Heart right ventricle (tissue), 16 donors: ENCODE measurements around the gene ZKSCAN2. TPM values are rescaled to one million over a fixed set of nuclear protein-coding genes. Genes with fewer than 3 reads are reported as not detected.
A peak's percentile ranks its signal among the peaks of the same experiment; 100 is the strongest.

Source experiments
- ATAC-seq, 8 donors: fragments of 200-7000 bp; cut with Tn5 transposase; one replicate each; pipeline ENCODE4 v1.9.1; 2020; ENCODE audit warnings: mild to moderate bottlenecking in 8 of 8, moderate library complexity in 8 of 8, moderate number of reproducible peaks in 1 of 8
- DNase-seq, 2 donors: peaks; one replicate each; pipeline ENCODE4 v3.0.0-alpha.2; 2020
- H3K27ac ChIP-seq, 10 donors: fragments of 200-600 bp; sonication (generic) in 2 of 10; one replicate each; pipeline versions ENCODE4 v1.5.0 to v1.8.0; 2020 to 2022; ENCODE audit warnings: mild to moderate bottlenecking in 3 of 10
- H3K27me3 ChIP-seq, 7 donors: fragments of 200-600 bp; one replicate each; pipeline ENCODE4 v1.8.0; 2021 to 2022; ENCODE audit warnings: mild to moderate bottlenecking in 2 of 7
- H3K36me3 ChIP-seq, 9 donors: fragments of 200-600 bp; sonication (generic) in 1 of 9; one replicate each; pipeline versions ENCODE4 v1.5.0 to v1.8.0; 2020 to 2022; ENCODE audit warnings: mild to moderate bottlenecking in 2 of 9
- H3K4me1 ChIP-seq, 9 donors: fragments of 200-600 bp; sonication (generic) in 1 of 9; one replicate each; pipeline versions ENCODE4 v1.5.0 to v1.8.0; 2020 to 2022; ENCODE audit warnings: mild to moderate bottlenecking in 4 of 9
- H3K4me3 ChIP-seq, 10 donors: fragments of 200-600 bp; sonication (generic) in 2 of 10; one replicate each; pipeline versions ENCODE4 v1.5.0 to v1.8.0; 2020 to 2022; ENCODE audit warnings: mild to moderate bottlenecking in 7 of 10, moderate library complexity in 2 of 10
- H3K9me3 ChIP-seq, 11 donors: fragments of 200-600 bp in 10 of 11; sonication (generic) in 2 of 11; one replicate each; pipeline versions ENCODE4 v1.5.0 to v1.8.0; 2013 to 2022; ENCODE audit warnings: mild to moderate bottlenecking in 2 of 11, control low read depth in 1 of 11, moderate library complexity in 1 of 11
- WGBS, 2 donors: extraction: QIAGEN DNeasy Blood & Tissue Kit; methylation state at CpG; one replicate each; pipeline ENCODE4 v1.1.7; 2013; ENCODE audit warnings: inconsistent platforms in 1 of 2; 5-methylcytosine and 5-hydroxymethylcytosine counted together
- intact Hi-C, 10 donors: fragments of 100-400 bp; cut with DNase I; formaldehyde crosslinking; loops; one replicate each; pipeline versions ENCODE4 v1.11.1 to v1.14.2; 2022
- polyA plus RNA-seq, 2 donors: library from polyadenylated mRNA; stranded (reverse); fragments of 200-250 nt; gene quantifications; one replicate each; pipeline ENCODE4 v1.2.3, GENCODE V29; 2013
- total RNA-seq, 10 donors: library from RNA; stranded (reverse); fragmentation: NEBNext Ultra II Directional in 3 of 10; extraction: Animal tissue kit (Norgen Biotek cat#: 25700) in 3 of 10; gene quantifications; one replicate each; pipeline versions ENCODE4 v1.2.1 to v1.2.4, GENCODE V29; 2021 to 2023
- TF ChIP-seq, protein P1 (sequence below), 9 donors: fragments of 200-600 bp; sonication (generic) in 2 of 9; IDR thresholded peaks; one replicate each; pipeline versions ENCODE4 v1.5.0 to v1.8.0; 2021 to 2022; ENCODE audit warnings: antibody characterized with exemption in 9 of 9, mild to moderate bottlenecking in 5 of 9, moderate library complexity in 1 of 9
- donor health status: Arrhythmogenic right ventricular cardiomyopathy.
- donor health status: ischemic (EF 13 %, LVEDD 7.1; RV severe dilation, severe dysfunction).
- donor health status: healthy with polysubstance abuse.
- donor health status: DM: no; HTN: yes; CAD: no.
- donor health status: DM: no; HTN: no; CAD: no.
- donor health status: ischemic (EF 25% LVEDD 6.9; RV normal size, moderate dysfunction).
- donor health status: ischemic (EF 25% LVEDD 5.7; RV mildly dilated, moderate dysfunction).
- donor health status: healthy.
- donor health status: DM: yes; HTN: yes; CAD: no.
- donor health status: Ischemic cardiomyopathy.
- donor health status: ischemic (EF 35%, LVEDD 5.7; RV mildly dilated, moderate dysfunction).
- donor health status: nonischemic (EF 11% LVEDD 7.7; RV severe dilation, severe dysfunction).
- donor health status: DM: yes; HTN: yes; CAD: no.
- donor health status: PGD.
- donor health status: ischemic (EF 29% LVEDD 5.4; RV normal size, mild dysfunction).
- donor health status: nonischemic (EF 23%, LVEDD 6.1; RV moderate dilation, normal function).

Gene ZKSCAN2
- total and polyA plus RNA-seq, 12 donors = 1.0 to 8.7 (median 5.7) TPM

DNA sequence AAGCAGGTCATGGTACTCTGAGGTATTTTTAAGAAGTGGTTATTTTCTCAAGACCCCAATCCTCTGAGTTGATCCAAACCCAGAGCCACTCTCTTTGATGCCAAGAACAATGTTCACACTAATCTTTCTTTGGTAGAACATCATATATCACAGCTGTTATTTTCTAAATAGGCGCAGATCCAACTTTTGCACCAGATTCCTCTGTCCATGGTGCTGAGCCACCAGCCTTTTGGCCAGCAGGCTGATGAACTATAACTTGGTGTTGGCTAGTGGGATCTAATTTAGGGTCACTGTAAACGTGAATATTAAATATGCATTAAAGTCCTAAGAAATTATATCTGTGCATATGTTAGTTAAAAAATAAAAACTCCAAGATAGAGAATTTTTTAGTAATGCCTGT, 7.0 kb upstream of the ZKSCAN2 start:
- Histone ChIP-seq H3K4me1 (peaks cover 0 to 12% (median 5%) of the 10 kb centered on the region in 9 donors), H3K27ac (no peak overlapping the region), H3K27me3 (no peaks in the 10 kb centered on the region), H3K9me3 (no peaks in the 10 kb centered on the region), H3K36me3 (peaks cover 0 to 16% (median 0%) of the 10 kb centered on the region in 9 donors), H3K4me3 (no peak overlapping the region)
- TF ChIP-seq, protein P1, sequence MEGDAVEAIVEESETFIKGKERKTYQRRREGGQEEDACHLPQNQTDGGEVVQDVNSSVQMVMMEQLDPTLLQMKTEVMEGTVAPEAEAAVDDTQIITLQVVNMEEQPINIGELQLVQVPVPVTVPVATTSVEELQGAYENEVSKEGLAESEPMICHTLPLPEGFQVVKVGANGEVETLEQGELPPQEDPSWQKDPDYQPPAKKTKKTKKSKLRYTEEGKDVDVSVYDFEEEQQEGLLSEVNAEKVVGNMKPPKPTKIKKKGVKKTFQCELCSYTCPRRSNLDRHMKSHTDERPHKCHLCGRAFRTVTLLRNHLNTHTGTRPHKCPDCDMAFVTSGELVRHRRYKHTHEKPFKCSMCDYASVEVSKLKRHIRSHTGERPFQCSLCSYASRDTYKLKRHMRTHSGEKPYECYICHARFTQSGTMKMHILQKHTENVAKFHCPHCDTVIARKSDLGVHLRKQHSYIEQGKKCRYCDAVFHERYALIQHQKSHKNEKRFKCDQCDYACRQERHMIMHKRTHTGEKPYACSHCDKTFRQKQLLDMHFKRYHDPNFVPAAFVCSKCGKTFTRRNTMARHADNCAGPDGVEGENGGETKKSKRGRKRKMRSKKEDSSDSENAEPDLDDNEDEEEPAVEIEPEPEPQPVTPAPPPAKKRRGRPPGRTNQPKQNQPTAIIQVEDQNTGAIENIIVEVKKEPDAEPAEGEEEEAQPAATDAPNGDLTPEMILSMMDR (IDR thresholded peaks at IDR 0.05) = no peak
- ATAC-seq (no peak), DNase-seq (no peak)
- WGBS, 2 donors = 81 to 82% methylated on average over 2 of the region's 2 CpGs
- intact Hi-C loops = no loop called here

DNA sequence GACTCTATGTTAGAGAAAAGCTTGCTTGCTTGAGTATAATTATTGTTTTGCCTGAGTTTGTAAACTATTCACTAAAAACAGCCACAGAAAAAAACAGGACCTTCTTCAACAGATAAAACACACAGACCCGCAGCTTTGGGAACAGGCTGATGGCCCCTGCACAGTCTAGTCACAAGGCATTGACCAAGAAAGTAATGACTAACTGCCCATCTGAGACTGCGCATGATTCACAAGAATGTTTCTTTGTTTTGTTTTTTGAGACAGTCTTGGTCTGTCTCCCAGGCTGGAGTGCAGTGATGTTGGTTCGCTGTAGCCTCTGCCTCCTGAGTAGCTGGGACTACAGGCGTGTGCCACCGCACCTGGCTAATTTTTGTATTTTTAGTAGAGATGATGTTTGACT, 2.8 kb upstream of the ZKSCAN2 start:
- H3K36me3 ChIP-seq = peaks cover 0 to 16% (median 0%) of the 10 kb centered on the region in 9 donors
- intact Hi-C loops = no loop called here
- peaks cover 4 to 42% (median 36%) of the 10 kb centered on the region in 9 donors for H3K4me1 ChIP-seq
- H3K27me3 ChIP-seq = no peaks in the 10 kb centered on the region
- TF ChIP-seq, protein P1 (IDR thresholded peaks at IDR 0.05) = no peak
- no peak for ATAC-seq
- DNase-seq = no peak
- no peaks in the 10 kb centered on the region for H3K9me3 ChIP-seq
- no peak overlapping the region for H3K4me3 ChIP-seq
- H3K27ac ChIP-seq = peak overlapping the region in 1 of 10 donors; percentile 79
- 85% methylated on average over 5 of the region's 5 CpGs for WGBS, 2 donors

DNA sequence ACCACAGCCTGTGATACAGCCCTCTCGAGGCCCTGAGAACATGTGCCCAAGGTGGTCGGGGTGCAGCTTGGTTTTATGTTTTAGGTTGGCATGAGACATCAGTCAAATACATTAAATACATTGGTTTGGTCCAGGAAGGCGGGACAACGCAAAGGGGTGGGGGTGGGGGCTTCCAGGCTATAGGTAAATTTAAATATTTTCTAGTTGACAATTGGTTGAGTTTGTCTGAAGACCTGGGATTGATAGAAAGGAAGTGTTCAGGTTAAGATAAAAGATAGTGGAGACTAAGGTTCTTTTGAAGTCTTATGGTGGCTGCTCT, 1.2 kb upstream of the ZKSCAN2 start:
- Histone ChIP-seq H3K27ac (peak overlapping the region in 3 of 10 donors; percentile 96 to 100 (median 100)), H3K27me3 (no peaks in the 10 kb centered on the region), H3K4me1 (peaks cover 4 to 45% (median 36%) of the 10 kb centered on the region in 9 donors), H3K4me3 (peak overlapping the region in 8 of 10 donors; percentile 26 to 90 (median 82)), H3K36me3 (peaks cover 0 to 25% (median 0%) of the 10 kb centered on the region in 9 donors), H3K9me3 (no peaks in the 10 kb centered on the region)
- intact Hi-C loops = loop anchor here in 1 of 10 donors (10.0 kb wide), 1 partner anchor 714 kb away; no protein-coding TSS in a partner anchor
- DNase-seq (no peak), ATAC-seq (no peak)
- 33 to 48% methylated on average over 4 of the region's 4 CpGs for WGBS, 2 donors
- TF ChIP-seq, protein P1 (IDR thresholded peaks at IDR 0.05) = no peak

DNA sequence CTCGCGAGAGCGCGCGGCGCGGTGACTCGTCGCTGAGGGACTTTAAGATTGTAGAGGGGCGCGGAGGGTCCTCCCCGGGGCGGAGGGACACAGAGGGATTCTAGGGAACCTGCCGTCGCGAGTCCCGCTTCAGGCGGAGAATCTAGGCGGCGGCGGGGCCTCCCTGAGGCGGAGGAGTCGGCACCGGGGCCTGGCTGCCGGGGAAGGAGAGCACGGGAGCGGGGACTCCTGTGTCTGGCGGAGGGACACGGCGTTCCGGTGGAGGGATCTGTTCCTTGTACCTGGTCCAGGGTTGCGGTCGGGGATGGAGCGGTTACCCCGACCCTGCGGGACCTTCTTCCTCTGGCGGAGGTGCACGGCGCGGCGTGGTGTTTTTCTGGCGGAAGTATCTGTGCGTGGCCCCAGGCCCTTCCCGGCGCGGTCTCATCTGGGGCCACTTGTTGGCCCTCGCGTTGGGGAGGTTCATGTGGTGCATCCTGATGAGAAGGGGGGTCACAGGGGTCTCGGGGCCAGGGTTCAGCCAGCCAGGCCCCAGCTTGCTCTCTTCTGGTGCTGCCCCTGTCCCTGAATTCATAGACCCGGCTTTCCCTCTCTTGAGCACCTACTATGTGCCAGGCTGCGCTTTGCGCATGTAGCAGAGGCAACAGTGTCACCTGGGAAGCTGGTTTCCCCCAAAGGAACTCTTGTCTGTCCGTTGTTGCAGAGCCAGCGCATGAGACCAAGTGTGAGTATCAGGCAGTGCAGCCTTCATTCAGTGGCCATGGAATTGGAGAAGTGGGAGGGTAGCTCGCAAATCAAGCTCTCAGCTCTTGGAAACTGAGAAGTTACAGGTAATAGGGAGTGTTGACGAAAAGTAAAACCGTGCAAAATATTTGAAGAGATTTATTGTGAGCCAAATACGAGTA, 563 bp upstream of the ZKSCAN2 start:
- 4 to 5% methylated on average over 57 to 58 of the region's 58 CpGs for WGBS, 2 donors
- H3K27ac ChIP-seq = peak overlapping the region; percentile 92 to 100 (median 99)
- intact Hi-C loops = loop anchor here in 1 of 10 donors (10.0 kb wide), 1 partner anchor 713 kb away; no protein-coding TSS in a partner anchor
- DNase-seq (peak; percentile 74 to 79), ATAC-seq (peak; percentile 44 to 82 (median 58))
- TF ChIP-seq, protein P1 (IDR thresholded peaks at IDR 0.05) = no peak
- H3K4me3 ChIP-seq = peak overlapping the region; percentile 26 to 93 (median 84)
- peaks cover 4 to 45% (median 36%) of the 10 kb centered on the region in 9 donors for H3K4me1 ChIP-seq
- no peaks in the 10 kb centered on the region for H3K9me3 ChIP-seq
- peaks cover 0 to 29% (median 0%) of the 10 kb centered on the region in 9 donors for H3K36me3 ChIP-seq
- H3K27me3 ChIP-seq = no peaks in the 10 kb centered on the region
